GM12874 (cell line): ENCODE data around the gene CTNNA1.

Source experiments
- TF ChIP-seq, protein P1 (sequence below): IDR thresholded peaks from 2 replicates; pipeline ENCODE4 v1.5.1; 2011; ENCODE audit warnings: low read depth, mild to moderate bottlenecking, control low read depth, low read length, moderate library complexity; ENCODE audit not compliant: insufficient read depth

Gene CTNNA1

GRCh38 chr5:138961221-138961620 lies 208.0 kb downstream of the CTNNA1 start:
- TF ChIP-seq, protein P1, sequence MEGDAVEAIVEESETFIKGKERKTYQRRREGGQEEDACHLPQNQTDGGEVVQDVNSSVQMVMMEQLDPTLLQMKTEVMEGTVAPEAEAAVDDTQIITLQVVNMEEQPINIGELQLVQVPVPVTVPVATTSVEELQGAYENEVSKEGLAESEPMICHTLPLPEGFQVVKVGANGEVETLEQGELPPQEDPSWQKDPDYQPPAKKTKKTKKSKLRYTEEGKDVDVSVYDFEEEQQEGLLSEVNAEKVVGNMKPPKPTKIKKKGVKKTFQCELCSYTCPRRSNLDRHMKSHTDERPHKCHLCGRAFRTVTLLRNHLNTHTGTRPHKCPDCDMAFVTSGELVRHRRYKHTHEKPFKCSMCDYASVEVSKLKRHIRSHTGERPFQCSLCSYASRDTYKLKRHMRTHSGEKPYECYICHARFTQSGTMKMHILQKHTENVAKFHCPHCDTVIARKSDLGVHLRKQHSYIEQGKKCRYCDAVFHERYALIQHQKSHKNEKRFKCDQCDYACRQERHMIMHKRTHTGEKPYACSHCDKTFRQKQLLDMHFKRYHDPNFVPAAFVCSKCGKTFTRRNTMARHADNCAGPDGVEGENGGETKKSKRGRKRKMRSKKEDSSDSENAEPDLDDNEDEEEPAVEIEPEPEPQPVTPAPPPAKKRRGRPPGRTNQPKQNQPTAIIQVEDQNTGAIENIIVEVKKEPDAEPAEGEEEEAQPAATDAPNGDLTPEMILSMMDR: no peak

DNA sequence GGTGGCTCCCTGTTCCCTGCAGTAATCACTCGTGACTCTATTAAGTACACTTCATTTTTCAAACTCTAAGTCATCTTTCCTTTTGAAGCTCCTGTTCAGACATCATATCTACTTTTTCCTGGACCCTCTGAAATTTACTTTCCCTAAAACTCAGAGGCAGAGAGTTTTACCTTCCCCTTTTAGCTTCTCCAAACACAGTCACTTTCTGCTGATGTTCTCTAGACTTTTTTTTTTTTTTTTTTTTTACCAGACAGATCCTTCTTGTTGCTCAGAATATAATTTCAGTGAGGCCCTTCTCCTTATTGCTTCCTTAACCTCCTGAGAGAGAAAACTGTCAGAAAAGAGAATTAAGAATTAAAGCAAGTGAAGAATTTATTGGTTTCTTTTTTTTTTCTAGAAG lies 208.5 kb downstream of the CTNNA1 start:
- TF ChIP-seq, protein P1: no peak

DNA sequence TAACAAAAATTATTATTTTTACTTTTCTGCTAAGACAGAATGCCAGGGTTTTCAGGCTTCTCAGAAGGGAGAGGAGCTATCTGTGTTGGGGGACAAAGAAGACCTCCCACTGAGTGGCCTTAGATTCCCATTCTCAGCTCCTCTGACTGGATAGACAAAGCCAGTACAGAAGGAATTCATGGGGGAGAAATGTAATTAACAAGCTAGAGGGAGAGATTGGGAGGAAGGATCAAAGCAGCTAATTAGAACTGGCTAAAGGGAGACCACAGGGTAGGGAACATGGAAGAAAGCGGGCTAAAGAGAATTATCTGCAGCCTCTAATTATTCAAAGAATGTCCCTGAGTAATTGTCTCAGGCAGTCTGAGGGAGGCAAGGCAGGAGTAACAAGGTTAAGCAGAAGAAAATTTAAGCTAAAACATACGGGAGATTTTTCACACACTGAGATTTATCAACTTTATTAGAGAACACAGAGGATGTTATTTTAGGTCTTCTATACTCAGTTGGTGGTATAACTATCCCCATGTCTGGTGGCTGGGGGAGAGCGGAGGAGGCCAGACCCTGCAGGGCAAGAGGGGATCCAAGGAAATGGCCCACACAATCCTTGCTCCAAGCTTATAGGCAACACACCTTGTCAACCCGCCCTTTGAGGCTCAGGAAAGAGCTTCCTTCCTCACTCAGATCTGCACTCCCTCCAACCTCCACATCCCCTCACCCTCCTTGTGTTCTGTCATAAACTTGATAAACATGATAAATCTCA lies 209.6 kb downstream of the CTNNA1 start:
- TF ChIP-seq, protein P1: no peak

DNA sequence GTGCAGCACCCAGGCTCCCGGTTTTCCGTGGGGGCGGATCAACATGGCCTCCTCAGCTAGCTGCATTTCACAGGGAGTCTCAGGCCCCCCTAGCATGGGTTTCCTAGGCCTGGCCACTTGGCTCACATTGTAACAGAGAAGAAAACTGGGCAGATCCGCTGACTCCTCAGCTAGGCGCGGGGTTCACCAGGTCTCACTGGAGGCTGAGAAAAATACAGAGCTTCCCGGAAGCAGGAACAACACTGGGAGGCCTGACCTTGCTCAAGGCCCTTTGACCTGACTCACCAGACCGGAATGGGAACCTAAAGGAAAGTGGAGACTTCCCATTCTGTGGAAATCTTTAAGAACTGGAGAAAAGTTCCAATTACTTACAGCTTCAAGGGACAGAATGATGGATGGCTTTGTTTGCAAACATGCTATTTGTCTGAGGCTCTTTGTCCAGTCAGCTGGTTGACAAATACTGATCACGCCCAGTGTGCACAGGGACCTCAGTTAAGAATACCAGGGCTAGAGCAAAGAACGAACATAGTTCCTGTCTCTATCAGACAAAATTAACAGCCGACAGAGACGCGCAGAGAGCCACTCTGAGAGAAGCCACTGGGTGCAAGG lies 210.6 kb downstream of the CTNNA1 start:
- TF ChIP-seq, protein P1: no peak

DNA sequence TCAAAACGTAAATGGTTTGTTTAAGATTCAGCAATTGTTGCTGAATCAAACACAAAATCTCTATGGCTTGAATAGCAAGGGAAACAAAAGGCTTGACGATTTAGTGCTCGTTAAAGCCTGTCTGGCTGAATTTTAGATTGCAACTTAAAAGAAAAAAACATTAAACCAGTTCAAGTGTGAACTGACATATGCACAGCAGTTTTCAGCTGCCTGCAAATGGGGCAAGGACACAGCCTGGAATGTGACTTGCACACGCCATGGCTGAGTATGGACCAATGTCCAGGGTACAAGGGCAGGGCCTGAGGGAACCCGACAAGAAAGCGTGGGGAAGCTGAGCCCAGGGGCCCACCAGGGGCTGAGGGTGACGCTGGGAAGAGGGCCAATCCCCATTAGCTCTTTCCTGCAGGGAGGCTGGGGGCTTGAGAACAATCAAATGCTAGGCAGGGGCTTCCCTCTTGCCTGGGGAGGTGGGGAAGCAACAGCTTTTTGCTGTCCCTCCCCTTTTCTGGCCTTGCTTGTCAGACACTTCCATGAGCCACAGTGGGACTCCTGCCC lies 211.5 kb downstream of the CTNNA1 start:
- TF ChIP-seq, protein P1: no peak

DNA sequence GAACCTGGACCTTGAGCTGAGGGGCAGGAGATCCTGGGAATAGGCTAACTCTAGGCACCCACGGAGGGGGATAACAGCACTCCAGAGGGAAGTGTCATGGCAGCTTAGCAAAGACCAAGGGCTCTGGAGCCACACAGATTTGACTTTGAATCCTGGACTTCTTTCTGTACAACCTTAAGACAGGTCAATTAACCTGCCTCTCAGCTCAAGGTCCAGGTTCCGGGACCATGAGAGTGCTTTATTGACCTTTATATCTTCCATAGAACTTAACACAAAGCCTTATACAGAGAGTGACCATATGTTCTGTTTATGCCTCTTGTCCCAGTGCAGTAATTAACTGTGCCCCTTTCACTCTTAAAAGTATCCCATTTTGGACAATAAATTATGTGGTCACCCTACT lies 212.4 kb downstream of the CTNNA1 start:
- TF ChIP-seq, protein P1: no peak

DNA sequence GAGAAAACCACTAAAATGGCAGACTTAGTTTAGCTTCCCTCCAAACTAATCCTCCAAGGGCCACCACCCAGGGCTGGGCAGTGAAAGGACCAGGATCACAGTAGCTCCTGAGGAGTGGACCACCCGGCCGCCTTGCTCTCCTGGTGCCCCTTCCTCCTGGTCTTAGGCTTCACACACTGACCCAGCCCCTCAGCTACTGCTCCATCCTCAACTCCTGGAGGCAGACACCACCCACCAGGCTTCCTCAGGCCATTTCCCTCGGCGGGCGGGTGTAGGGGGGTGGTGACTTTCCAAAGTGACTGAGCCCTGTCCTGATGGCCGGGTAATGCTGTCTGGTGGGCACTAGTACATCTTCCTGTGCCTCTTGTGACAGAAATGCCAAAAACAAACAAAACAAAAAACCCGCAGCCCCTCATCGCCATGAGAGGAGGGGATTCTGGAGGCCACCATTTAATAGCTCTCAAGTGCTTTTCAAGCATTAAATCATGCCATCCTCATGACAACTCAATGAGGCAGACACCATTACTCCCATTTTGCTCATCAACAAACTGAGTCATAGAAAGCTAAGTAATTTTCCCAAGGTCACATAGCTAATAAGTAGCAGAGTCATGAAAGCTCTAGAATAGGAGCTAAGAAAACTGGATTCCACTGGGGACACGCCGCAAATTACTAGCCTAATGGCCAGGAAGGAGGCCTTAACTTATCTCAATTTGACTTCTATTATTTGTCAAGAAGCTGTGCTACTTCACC lies 213.2 kb downstream of the CTNNA1 start:
- TF ChIP-seq, protein P1: no peak
